ENCODE results near the gene PDX1. TPM values are rescaled to one million over a fixed set of nuclear protein-coding genes. Genes with fewer than 3 reads are reported as not detected.
A peak's percentile ranks its signal among the peaks of the same experiment; 100 is the strongest.

PDX1 gene
- polyA plus RNA-seq, 1 experiment: not detected

GRCh38 chr13:27953676-27954405, 34.0 kb downstream of the PDX1 start:
- Histone ChIP-seq H3K4me3 (ENCODE audit: low read depth, low read length) (peak overlapping the region; percentile 43), H3K27me3 (ENCODE audit: control insufficient read depth, insufficient read depth, low read length) (peaks cover 13% of the 10 kb centered on the region), H3K36me3 (ENCODE audit: control insufficient read depth, insufficient read depth, low read length) (no peaks in the 10 kb centered on the region)
- POLR2A ChIA-PET: no interaction called here
- CTCF ChIA-PET: interaction anchor here (0.6 to 2.8 kb wide), 29 partner anchors 8 to 1007 kb away, joined by 3 to 27 read pairs (median 4); partner anchors contain the start of gene CDX2
- TF ChIP-seq CTCF (IDR thresholded peaks at IDR 0.05; ENCODE audit: insufficient read depth, low read depth, low read length): peak; percentile 55
- DNase-seq (ENCODE audit: low read depth): no peak

DNA sequence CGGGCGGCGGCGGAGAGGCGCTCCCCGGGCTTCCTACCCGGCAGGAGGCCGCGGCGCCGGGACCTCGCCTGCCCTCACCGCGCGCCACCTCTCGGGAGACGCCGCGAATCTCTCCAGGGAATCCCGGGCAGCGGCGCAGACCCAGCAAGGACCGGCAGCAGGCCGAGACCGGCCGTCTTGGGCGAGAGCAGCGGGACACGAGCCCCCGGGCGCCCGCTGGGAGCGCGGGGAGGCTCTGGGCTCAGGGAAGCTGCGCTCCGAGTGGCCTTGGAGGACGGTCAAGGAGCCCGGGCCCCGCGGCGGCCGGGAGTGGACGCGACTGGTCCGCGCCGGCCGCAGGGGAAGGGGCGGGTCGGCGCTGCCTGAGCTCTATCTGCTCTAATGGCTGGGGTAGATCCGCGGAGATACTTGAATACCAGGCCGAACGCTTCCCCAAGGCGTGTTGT, 34.6 kb downstream of the PDX1 start:
- no peak for TF ChIP-seq CTCF (IDR thresholded peaks at IDR 0.05; ENCODE audit: insufficient read depth, low read depth, low read length)
- ChIA-PET POLR2A (no interaction called here), CTCF (interaction anchor here (0.6 to 2.8 kb wide), 24 partner anchors 9 to 1008 kb away, joined by 3 to 27 read pairs (median 6); partner anchors contain the start of gene CDX2)
- no peak for DNase-seq (ENCODE audit: low read depth)
- H3K4me3 ChIP-seq (ENCODE audit: low read depth, low read length): peak overlapping the region; percentile 43
- peaks cover 13% of the 10 kb centered on the region for H3K27me3 ChIP-seq (ENCODE audit: control insufficient read depth, insufficient read depth, low read length)
- no peaks in the 10 kb centered on the region for H3K36me3 ChIP-seq (ENCODE audit: control insufficient read depth, insufficient read depth, low read length)

- Histone ChIP-seq H3K36me3 (ENCODE audit: control insufficient read depth, insufficient read depth, low read length) (no peaks in the 10 kb centered on the region), H3K27me3 (ENCODE audit: control insufficient read depth, insufficient read depth, low read length) (peaks cover 13% of the 10 kb centered on the region), H3K4me3 (ENCODE audit: low read depth, low read length) (no peak overlapping the region)
- ChIA-PET POLR2A (no interaction called here), CTCF (interaction anchor here (1.2 to 2.8 kb wide), 16 partner anchors 8 to 701 kb away, joined by 3 to 27 read pairs (median 8); partner anchors contain the start of gene CDX2)
- no peak for TF ChIP-seq CTCF (IDR thresholded peaks at IDR 0.05; ENCODE audit: insufficient read depth, low read depth, low read length)
- no peak for DNase-seq (ENCODE audit: low read depth)
These were observed 35.3 kb downstream of the PDX1 start for GRCh38 chr13:27955014-27955591.

DNA sequence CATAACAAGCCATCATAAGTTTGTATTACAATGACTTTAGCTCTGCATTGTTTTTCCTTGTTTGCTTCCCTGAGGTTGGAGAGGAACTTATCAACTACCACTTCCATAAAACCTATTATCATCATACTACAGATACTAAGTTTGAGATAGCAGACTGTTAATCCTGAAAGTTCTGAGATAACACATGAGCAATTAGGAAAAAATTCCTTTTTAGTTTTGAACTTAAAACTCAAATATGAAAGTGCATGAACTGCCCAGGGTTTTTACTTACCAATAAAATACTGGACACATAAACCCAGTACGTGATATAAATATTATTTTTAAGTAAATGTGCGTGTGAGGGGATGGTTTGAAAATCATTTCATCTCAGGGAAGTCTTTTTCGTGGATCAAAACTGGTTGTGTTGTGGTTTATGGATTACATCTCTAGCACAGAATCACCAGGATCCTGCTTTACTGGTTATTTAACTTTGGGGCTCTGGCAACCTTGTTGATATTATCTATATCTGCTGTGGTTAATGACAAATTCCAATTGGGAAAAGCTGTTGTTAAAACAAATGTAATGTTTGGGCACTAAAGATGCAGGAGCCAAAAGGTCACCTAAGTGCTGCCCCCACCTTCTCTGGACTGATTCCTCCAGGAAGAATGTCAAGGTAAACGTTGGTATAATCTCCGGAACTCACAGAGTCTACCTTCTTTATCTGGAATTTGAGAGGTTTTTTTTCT, 36.9 kb downstream of the PDX1 start:
- TF ChIP-seq CTCF (IDR thresholded peaks at IDR 0.05; ENCODE audit: insufficient read depth, low read depth, low read length): no peak
- Histone ChIP-seq H3K27me3 (ENCODE audit: control insufficient read depth, insufficient read depth, low read length) (peaks cover 26% of the 10 kb centered on the region), H3K4me3 (ENCODE audit: low read depth, low read length) (no peak overlapping the region), H3K36me3 (ENCODE audit: control insufficient read depth, insufficient read depth, low read length) (no peaks in the 10 kb centered on the region)
- DNase-seq (ENCODE audit: low read depth): no peak
- CTCF ChIA-PET: interaction anchor here (1.2 kb wide), 1 partner anchor 595 kb away, joined by 4 read pairs; no protein-coding TSS in a partner anchor
- POLR2A ChIA-PET: no interaction called here

GRCh38 chr13:27959976-27960361, 40.2 kb downstream of the PDX1 start:
- TF ChIP-seq CTCF (IDR thresholded peaks at IDR 0.05; ENCODE audit: insufficient read depth, low read depth, low read length): no peak
- ChIA-PET CTCF (no interaction called here), POLR2A (no interaction called here)
- Histone ChIP-seq H3K27me3 (ENCODE audit: control insufficient read depth, insufficient read depth, low read length) (peaks cover 33% of the 10 kb centered on the region), H3K4me3 (ENCODE audit: low read depth, low read length) (no peak overlapping the region), H3K36me3 (ENCODE audit: control insufficient read depth, insufficient read depth, low read length) (no peaks in the 10 kb centered on the region)
- no peak for DNase-seq (ENCODE audit: low read depth)

Data from BJ (cell line).